ENCODE data around the gene SHISA9.

The SHISA9 gene

DNA sequence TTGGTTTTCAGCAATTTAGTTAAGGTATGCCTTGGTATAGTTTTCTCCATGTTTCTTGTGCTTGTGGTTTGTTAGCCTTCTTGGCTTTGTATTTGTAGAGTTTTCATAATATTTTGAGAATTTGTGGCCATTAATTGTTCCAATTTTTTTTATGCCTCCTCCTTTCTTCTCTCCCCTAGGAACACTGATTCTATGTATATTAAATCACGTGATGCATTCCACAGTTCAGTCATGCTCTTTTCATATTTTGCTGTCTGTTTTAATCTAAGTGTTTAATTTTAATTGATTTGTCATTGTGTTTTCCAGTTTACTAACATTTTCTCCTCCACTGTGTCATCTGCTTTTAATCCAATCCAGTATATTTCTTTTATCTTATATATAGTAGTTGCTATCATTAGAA, 263.6 kb downstream of the SHISA9 start:
- no peaks in the 10 kb centered on the region for H3K27me3 ChIP-seq (ENCODE audit: insufficient read depth, low read length, poor library complexity, severe bottlenecking)
- no peaks in the 10 kb centered on the region for H3K4me1 ChIP-seq (ENCODE audit: insufficient read depth, low read length, poor library complexity, severe bottlenecking)
- no peak overlapping the region for H3K9ac ChIP-seq (ENCODE audit: low read depth, low read length, poor library complexity, severe bottlenecking)
- no peaks in the 10 kb centered on the region for H3F3A ChIP-seq (ENCODE audit: low read depth)
- H2AFZ ChIP-seq (ENCODE audit: low read length), result no peak overlapping the region
- H3K4me2 ChIP-seq (ENCODE audit: low read depth, low read length, poor library complexity, severe bottlenecking), result no peak overlapping the region
- no peaks in the 10 kb centered on the region for H3K36me3 ChIP-seq (ENCODE audit: insufficient read depth, low read length)
- H3K9me3 ChIP-seq (ENCODE audit: insufficient read depth, low read depth, low read length), result no peaks in the 10 kb centered on the region
- H3K79me2 ChIP-seq (ENCODE audit: insufficient read depth, low read length), result no peaks in the 10 kb centered on the region
- TF ChIP-seq, protein P1, sequence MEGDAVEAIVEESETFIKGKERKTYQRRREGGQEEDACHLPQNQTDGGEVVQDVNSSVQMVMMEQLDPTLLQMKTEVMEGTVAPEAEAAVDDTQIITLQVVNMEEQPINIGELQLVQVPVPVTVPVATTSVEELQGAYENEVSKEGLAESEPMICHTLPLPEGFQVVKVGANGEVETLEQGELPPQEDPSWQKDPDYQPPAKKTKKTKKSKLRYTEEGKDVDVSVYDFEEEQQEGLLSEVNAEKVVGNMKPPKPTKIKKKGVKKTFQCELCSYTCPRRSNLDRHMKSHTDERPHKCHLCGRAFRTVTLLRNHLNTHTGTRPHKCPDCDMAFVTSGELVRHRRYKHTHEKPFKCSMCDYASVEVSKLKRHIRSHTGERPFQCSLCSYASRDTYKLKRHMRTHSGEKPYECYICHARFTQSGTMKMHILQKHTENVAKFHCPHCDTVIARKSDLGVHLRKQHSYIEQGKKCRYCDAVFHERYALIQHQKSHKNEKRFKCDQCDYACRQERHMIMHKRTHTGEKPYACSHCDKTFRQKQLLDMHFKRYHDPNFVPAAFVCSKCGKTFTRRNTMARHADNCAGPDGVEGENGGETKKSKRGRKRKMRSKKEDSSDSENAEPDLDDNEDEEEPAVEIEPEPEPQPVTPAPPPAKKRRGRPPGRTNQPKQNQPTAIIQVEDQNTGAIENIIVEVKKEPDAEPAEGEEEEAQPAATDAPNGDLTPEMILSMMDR (conservative IDR thresholded peaks at IDR 0.05; ENCODE audit: low read length), result no peak
- no peak for TF ChIP-seq EZH2phosphoT487 (IDR thresholded peaks at IDR 0.05; ENCODE audit: borderline replicate concordance)
- H3K4me3 ChIP-seq (ENCODE audit: low read length, poor library complexity, severe bottlenecking), result no peak overlapping the region
- H3K9me2 ChIP-seq (replicated peaks; ENCODE audit: low read depth, low read length), result no peaks in the 10 kb centered on the region
- H4K20me1 ChIP-seq (ENCODE audit: insufficient read depth, low read length, poor library complexity, severe bottlenecking), result no peaks in the 10 kb centered on the region

DNA sequence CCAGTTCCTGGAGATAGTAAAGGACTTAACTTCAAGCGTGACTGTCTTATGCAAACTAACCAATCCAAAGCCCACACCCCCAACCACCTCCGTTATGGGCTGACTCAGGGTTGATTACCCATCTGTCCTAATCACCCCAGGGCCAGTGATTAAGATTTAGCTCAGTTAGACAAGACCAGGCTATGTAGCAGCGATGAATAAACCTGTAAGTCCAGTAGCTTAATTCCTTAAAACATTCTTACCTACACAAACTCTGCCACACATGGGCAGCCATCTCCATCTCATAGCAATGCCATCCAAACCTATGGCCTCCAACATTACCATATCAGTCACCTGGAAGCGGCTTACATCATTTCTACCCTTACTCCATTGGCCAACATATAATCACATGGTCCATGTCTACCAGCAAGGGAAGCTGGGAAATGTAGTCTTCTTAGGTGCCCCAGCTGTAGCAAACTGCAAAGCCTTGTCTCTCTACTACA, 266.7 kb downstream of the SHISA9 start:
- no peak overlapping the region for H3K4me2 ChIP-seq (ENCODE audit: low read depth, low read length, poor library complexity, severe bottlenecking)
- H3F3A ChIP-seq (ENCODE audit: low read depth), result no peaks in the 10 kb centered on the region
- no peaks in the 10 kb centered on the region for H4K20me1 ChIP-seq (ENCODE audit: insufficient read depth, low read length, poor library complexity, severe bottlenecking)
- no peaks in the 10 kb centered on the region for H3K27me3 ChIP-seq (ENCODE audit: insufficient read depth, low read length, poor library complexity, severe bottlenecking)
- H2AFZ ChIP-seq (ENCODE audit: low read length), result no peak overlapping the region
- H3K9ac ChIP-seq (ENCODE audit: low read depth, low read length, poor library complexity, severe bottlenecking), result no peak overlapping the region
- no peaks in the 10 kb centered on the region for H3K4me1 ChIP-seq (ENCODE audit: insufficient read depth, low read length, poor library complexity, severe bottlenecking)
- no peak overlapping the region for H3K4me3 ChIP-seq (ENCODE audit: low read length, poor library complexity, severe bottlenecking)
- H3K79me2 ChIP-seq (ENCODE audit: insufficient read depth, low read length), result no peaks in the 10 kb centered on the region
- H3K36me3 ChIP-seq (ENCODE audit: insufficient read depth, low read length), result no peaks in the 10 kb centered on the region
- no peaks in the 10 kb centered on the region for H3K9me2 ChIP-seq (replicated peaks; ENCODE audit: low read depth, low read length)
- no peaks in the 10 kb centered on the region for H3K9me3 ChIP-seq (ENCODE audit: insufficient read depth, low read depth, low read length)
- TF ChIP-seq, protein P1 (conservative IDR thresholded peaks at IDR 0.05; ENCODE audit: low read length), result no peak
- no peak for TF ChIP-seq EZH2phosphoT487 (IDR thresholded peaks at IDR 0.05; ENCODE audit: borderline replicate concordance)

DNA sequence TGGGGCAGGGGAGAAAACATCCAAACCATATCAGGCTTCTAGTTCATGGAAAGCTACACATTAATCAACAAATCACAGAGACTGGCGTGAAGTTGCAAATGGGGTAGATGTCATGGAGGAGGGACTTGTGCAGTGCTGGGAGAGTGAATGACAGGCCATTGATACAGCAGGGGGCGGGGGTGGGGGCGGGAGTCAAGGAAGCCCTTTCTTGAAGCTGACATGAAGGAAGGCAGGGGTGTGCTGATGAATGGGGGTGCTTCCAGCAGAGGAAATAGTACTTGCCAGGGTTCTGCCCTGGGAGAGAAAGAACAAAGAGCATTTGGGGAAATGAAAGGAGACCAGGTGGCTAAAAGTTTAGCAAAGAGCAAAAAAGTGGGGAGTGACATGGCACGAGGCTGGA, 269.9 kb downstream of the SHISA9 start:
- Histone ChIP-seq H3K9me2 (replicated peaks; ENCODE audit: low read depth, low read length) (no peaks in the 10 kb centered on the region), H3K4me1 (ENCODE audit: insufficient read depth, low read length, poor library complexity, severe bottlenecking) (no peaks in the 10 kb centered on the region), H3K9me3 (ENCODE audit: insufficient read depth, low read depth, low read length) (no peaks in the 10 kb centered on the region), H3F3A (ENCODE audit: low read depth) (no peaks in the 10 kb centered on the region), H4K20me1 (ENCODE audit: insufficient read depth, low read length, poor library complexity, severe bottlenecking) (no peaks in the 10 kb centered on the region), H3K9ac (ENCODE audit: low read depth, low read length, poor library complexity, severe bottlenecking) (no peak overlapping the region), H3K4me3 (ENCODE audit: low read length, poor library complexity, severe bottlenecking) (no peak overlapping the region), H3K4me2 (ENCODE audit: low read depth, low read length, poor library complexity, severe bottlenecking) (no peak overlapping the region), H3K36me3 (ENCODE audit: insufficient read depth, low read length) (no peaks in the 10 kb centered on the region), H2AFZ (ENCODE audit: low read length) (no peak overlapping the region), H3K79me2 (ENCODE audit: insufficient read depth, low read length) (no peaks in the 10 kb centered on the region), H3K27me3 (ENCODE audit: insufficient read depth, low read length, poor library complexity, severe bottlenecking) (no peaks in the 10 kb centered on the region)
- TF ChIP-seq, protein P1 (conservative IDR thresholded peaks at IDR 0.05; ENCODE audit: low read length), result no peak
- no peak for TF ChIP-seq EZH2phosphoT487 (IDR thresholded peaks at IDR 0.05; ENCODE audit: borderline replicate concordance)

Data from Loucy (cell line).